Measurements from ENCODE around the gene EXOC4. TPM values are rescaled to one million over a fixed set of nuclear protein-coding genes. Genes with fewer than 3 reads are reported as not detected.

Gene EXOC4
- total RNA-seq, 1 donor from 2014 or later, result 145 TPM

GRCh38 chr7:133863362-133864061, 610.6 kb downstream of the EXOC4 start:
- DNase-seq (ENCODE audit: low spot score, unreplicated experiment), result no peak
- no peaks in the 10 kb centered on the region for H3K9me3 Mint-ChIP-seq (ENCODE audit: low read depth)
- TF ChIP-seq, protein P1, sequence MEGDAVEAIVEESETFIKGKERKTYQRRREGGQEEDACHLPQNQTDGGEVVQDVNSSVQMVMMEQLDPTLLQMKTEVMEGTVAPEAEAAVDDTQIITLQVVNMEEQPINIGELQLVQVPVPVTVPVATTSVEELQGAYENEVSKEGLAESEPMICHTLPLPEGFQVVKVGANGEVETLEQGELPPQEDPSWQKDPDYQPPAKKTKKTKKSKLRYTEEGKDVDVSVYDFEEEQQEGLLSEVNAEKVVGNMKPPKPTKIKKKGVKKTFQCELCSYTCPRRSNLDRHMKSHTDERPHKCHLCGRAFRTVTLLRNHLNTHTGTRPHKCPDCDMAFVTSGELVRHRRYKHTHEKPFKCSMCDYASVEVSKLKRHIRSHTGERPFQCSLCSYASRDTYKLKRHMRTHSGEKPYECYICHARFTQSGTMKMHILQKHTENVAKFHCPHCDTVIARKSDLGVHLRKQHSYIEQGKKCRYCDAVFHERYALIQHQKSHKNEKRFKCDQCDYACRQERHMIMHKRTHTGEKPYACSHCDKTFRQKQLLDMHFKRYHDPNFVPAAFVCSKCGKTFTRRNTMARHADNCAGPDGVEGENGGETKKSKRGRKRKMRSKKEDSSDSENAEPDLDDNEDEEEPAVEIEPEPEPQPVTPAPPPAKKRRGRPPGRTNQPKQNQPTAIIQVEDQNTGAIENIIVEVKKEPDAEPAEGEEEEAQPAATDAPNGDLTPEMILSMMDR (IDR thresholded peaks at IDR 0.05; ENCODE audit: unreplicated experiment), result no peak
- H3K36me3 Mint-ChIP-seq (ENCODE audit: insufficient read depth), result no peaks in the 10 kb centered on the region
- H3K4me1 Mint-ChIP-seq (ENCODE audit: low read depth), result peaks cover 26% of the 10 kb centered on the region
- peak overlapping the region; percentile 38 for H3K27ac Mint-ChIP-seq
- H3K27me3 Mint-ChIP-seq, result no peaks in the 10 kb centered on the region
- no peak overlapping the region for H3K4me3 Mint-ChIP-seq (ENCODE audit: low read depth)

DNA sequence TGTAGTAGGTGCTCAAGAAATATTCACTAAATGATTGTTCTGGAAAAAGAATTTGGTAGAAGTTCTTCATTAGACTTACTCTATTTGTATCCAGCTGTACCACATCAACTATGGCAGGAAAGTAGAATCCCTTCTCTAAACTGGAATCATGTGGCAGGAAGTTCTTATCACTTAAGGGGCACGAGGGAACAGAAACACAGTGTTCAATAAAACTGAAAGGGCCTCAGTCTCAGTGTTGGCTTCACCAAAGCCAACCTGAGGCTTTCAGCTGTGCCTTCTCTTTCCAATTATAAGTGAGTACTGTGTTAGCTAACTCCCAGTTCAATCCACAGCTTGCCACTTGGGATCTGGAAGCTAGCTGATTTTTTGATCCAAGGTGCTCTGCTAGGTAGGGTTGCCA, 616.7 kb downstream of the EXOC4 start:
- Mint-ChIP-seq H3K4me1 (ENCODE audit: low read depth) (peaks cover 12% of the 10 kb centered on the region), H3K36me3 (ENCODE audit: insufficient read depth) (no peaks in the 10 kb centered on the region), H3K9me3 (ENCODE audit: low read depth) (no peaks in the 10 kb centered on the region), H3K27ac (no peak overlapping the region), H3K27me3 (no peaks in the 10 kb centered on the region), H3K4me3 (ENCODE audit: low read depth) (no peak overlapping the region)
- TF ChIP-seq, protein P1 (IDR thresholded peaks at IDR 0.05; ENCODE audit: unreplicated experiment), result no peak
- DNase-seq (ENCODE audit: low spot score, unreplicated experiment), result no peak

DNA sequence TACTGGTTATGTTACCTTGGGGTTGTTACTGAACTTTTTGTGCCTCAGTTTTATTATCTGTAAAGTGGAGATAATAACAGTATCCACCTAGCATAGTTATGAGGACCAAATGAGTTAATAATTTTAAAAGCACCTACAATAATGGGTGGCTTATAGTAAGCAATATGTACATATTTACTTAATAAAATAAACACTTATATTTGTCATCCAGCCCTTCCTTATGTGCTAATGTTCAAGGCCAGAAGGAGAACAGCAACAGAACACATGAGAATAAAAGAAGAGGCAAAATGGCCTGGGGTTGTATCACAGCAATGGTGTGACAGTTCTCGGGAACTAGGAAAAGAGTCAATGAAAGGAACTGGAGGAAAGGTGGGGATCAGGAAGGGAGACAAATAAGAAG, 618.9 kb downstream of the EXOC4 start:
- H3K9me3 Mint-ChIP-seq (ENCODE audit: low read depth), result peaks cover 2% of the 10 kb centered on the region
- H3K27ac Mint-ChIP-seq, result no peak overlapping the region
- DNase-seq (ENCODE audit: low spot score, unreplicated experiment), result no peak
- H3K4me3 Mint-ChIP-seq (ENCODE audit: low read depth), result no peak overlapping the region
- TF ChIP-seq, protein P1 (IDR thresholded peaks at IDR 0.05; ENCODE audit: unreplicated experiment), result no peak
- peaks cover 11% of the 10 kb centered on the region for H3K4me1 Mint-ChIP-seq (ENCODE audit: low read depth)
- H3K36me3 Mint-ChIP-seq (ENCODE audit: insufficient read depth), result no peaks in the 10 kb centered on the region
- H3K27me3 Mint-ChIP-seq, result no peaks in the 10 kb centered on the region

DNA sequence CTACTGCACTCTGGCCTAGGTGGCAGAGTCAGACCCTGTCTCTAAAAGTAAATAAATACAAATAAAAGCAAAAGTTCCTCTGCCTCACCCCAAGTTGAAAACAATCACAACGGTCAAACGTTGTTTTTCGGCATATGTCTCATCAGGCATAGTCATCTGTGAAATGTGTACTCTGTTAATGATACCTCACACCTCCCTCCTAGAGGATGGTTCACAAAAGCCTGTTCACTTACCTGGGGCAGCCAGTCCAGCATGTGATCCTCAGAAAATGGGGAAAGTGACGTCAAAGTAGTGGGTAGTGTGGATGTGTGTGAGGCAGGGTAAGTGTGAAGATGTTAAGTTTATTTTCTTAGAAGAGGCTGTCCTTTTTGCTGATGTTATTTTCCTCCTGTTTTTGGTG, 620.3 kb downstream of the EXOC4 start:
- DNase-seq (ENCODE audit: low spot score, unreplicated experiment), result no peak
- TF ChIP-seq, protein P1 (IDR thresholded peaks at IDR 0.05; ENCODE audit: unreplicated experiment), result no peak
- Mint-ChIP-seq H3K4me1 (ENCODE audit: low read depth) (peaks cover 5% of the 10 kb centered on the region), H3K36me3 (ENCODE audit: insufficient read depth) (no peaks in the 10 kb centered on the region), H3K4me3 (ENCODE audit: low read depth) (no peak overlapping the region), H3K9me3 (ENCODE audit: low read depth) (peaks cover 6% of the 10 kb centered on the region), H3K27ac (no peak overlapping the region), H3K27me3 (no peaks in the 10 kb centered on the region)

- no peak overlapping the region for H3K4me3 Mint-ChIP-seq (ENCODE audit: low read depth)
- H3K27ac Mint-ChIP-seq, result no peak overlapping the region
- TF ChIP-seq, protein P1 (IDR thresholded peaks at IDR 0.05; ENCODE audit: unreplicated experiment), result no peak
- H3K4me1 Mint-ChIP-seq (ENCODE audit: low read depth), result peaks cover 5% of the 10 kb centered on the region
- peaks cover 6% of the 10 kb centered on the region for H3K9me3 Mint-ChIP-seq (ENCODE audit: low read depth)
- H3K27me3 Mint-ChIP-seq, result no peaks in the 10 kb centered on the region
- H3K36me3 Mint-ChIP-seq (ENCODE audit: insufficient read depth), result no peaks in the 10 kb centered on the region
- no peak for DNase-seq (ENCODE audit: low spot score, unreplicated experiment)
Measured at GRCh38 chr7:133873631-133874030, 620.8 kb downstream of the EXOC4 start.

All from progenitor cell of endocrine pancreas (in vitro differentiated cells).